Measurements from ENCODE around the gene OOSP4B. TPM values are rescaled to one million over a fixed set of nuclear protein-coding genes. Genes with fewer than 3 reads are reported as not detected.

The OOSP4B gene
- total RNA-seq, 3 donors from 2014 or later (not counting 1 experiment from before 2014, with no cell fraction given) = not detected

Other genes with a start within 250 kb of the OOSP4B start
- 10 to 100 TPM; 34.9 to 38.0 (median 37.5) TPM for gene MRPL16, start 206.4 kb upstream of the OOSP4B start, total RNA-seq
- not detected for gene CBLIF, start 171.7 kb upstream of the OOSP4B start, total RNA-seq
- gene TCN1, start 150.7 kb upstream of the OOSP4B start, total RNA-seq = 10 to 100 TPM in 1 of 3 donors, under 1 TPM in 1, not detected in 1; 0.50 to 30.8 TPM
- gene OOSP3, start 138.4 kb upstream of the OOSP4B start, total RNA-seq = not detected
- gene OOSP1, start 78.7 kb upstream of the OOSP4B start, total RNA-seq = under 1 TPM in 1 of 3 donors, not detected in 2; 0.48 TPM
- not detected for gene OOSP4A, start 53.1 kb upstream of the OOSP4B start, total RNA-seq
- not detected for gene OOSP2, start 23.2 kb downstream of the OOSP4B start, total RNA-seq
- gene MS4A3, start 39.5 kb downstream of the OOSP4B start, total RNA-seq = 10 to 100 TPM in 1 of 3 donors, 1 to 10 TPM in 1, not detected in 1; 1.4 to 62.9 TPM
- gene MS4A2, start 71.5 kb downstream of the OOSP4B start, total RNA-seq = 10 to 100 TPM in 1 of 3 donors, 1 to 10 TPM in 1, not detected in 1; 4.1 to 40.3 TPM
- 10 to 100 TPM in 2 of 3 donors, 1 to 10 TPM in 1; 1.8 to 27.2 (median 11.8) TPM for gene MS4A6A, start 165.9 kb downstream of the OOSP4B start, total RNA-seq
- 10 to 100 TPM in 1 of 3 donors, 1 to 10 TPM in 1, under 1 TPM in 1; 0.92 to 23.2 (median 1.8) TPM for gene MS4A4E, start 226.0 kb downstream of the OOSP4B start, total RNA-seq